GM12878 (cell line): ENCODE measurements around the gene MPIG6B. TPM values are rescaled to one million over a fixed set of nuclear protein-coding genes. Genes with fewer than 3 reads are reported as not detected.

Source experiments
- ATF2 ChIP-seq: IDR thresholded peaks from 2 replicates; pipeline ENCODE4 v1.6.1; 2012; ENCODE audit warnings: low read length, inconsistent platforms
- ATF3 ChIP-seq: IDR thresholded peaks from 2 replicates; pipeline ENCODE4 v1.6.1; 2011; ENCODE audit warnings: low read depth, mild to moderate bottlenecking, low read length, moderate library complexity, borderline replicate concordance; ENCODE audit errors: extremely low read depth
- CHD4 ChIP-seq: fragments of 200-600 bp; sonication (generic); IDR thresholded peaks from 2 replicates; pipeline ENCODE4 v1.6.1; 2016; ENCODE audit warnings: mild to moderate bottlenecking
- CREM ChIP-seq: IDR thresholded peaks from 2 replicates; pipeline ENCODE4 v1.6.1; 2014; ENCODE audit warnings: antibody characterized with exemption, low read depth
- DPF2 ChIP-seq: fragments of 450-650 bp; IDR thresholded peaks from 2 replicates; pipeline ENCODE4 v1.6.1; 2017; ENCODE audit warnings: mild to moderate bottlenecking
- GATAD2B ChIP-seq: fragments of 450-650 bp; conservative IDR thresholded peaks from 2 replicates; pipeline ENCODE4 v1.6.1; 2017; ENCODE audit warnings: low read depth, mild to moderate bottlenecking, moderate library complexity
- HCFC1 ChIP-seq: fragments of 150-350 bp; IDR thresholded peaks from 2 replicates; pipeline ENCODE4 v1.6.1; 2014; ENCODE audit warnings: low read length
- HSF1 ChIP-seq: fragments of 150-350 bp; IDR thresholded peaks from 2 replicates; pipeline ENCODE4 v1.6.1; 2014; ENCODE audit warnings: mild to moderate bottlenecking, low read depth, low read length
- IKZF2 ChIP-seq, 2 experiments: fragments of 450-650 bp; IDR thresholded peaks; 2 replicates each; pipeline ENCODE4 v1.6.1; 2017; ENCODE audit warnings: mild to moderate bottlenecking in 2 of 2, moderate library complexity in 2 of 2
- JUNB ChIP-seq: IDR thresholded peaks from 2 replicates; pipeline ENCODE4 v1.6.1; 2016; ENCODE audit warnings: antibody characterized with exemption, mild to moderate bottlenecking
- MAX ChIP-seq: IDR thresholded peaks from 2 replicates; pipeline ENCODE4 v1.6.1; 2012; ENCODE audit warnings: low read depth, low read length, improper control_type of control experiment
- MEF2A ChIP-seq: IDR thresholded peaks from 2 replicates; pipeline ENCODE4 v1.6.1; 2011; ENCODE audit warnings: low read depth, mild to moderate bottlenecking, low read length, moderate library complexity; ENCODE audit not compliant: insufficient read depth
- MEF2B ChIP-seq: fragments of 450-650 bp; IDR thresholded peaks from 2 replicates; pipeline ENCODE4 v1.6.1; 2018; ENCODE audit warnings: mild to moderate bottlenecking, moderate library complexity; ENCODE audit not compliant: partially characterized antibody, poor library complexity, severe bottlenecking
- MTA3 ChIP-seq: IDR thresholded peaks from 2 replicates; pipeline ENCODE4 v1.6.1; 2012; ENCODE audit warnings: low read length, inconsistent platforms, borderline replicate concordance
- NKRF ChIP-seq: fragments of 450-650 bp; conservative IDR thresholded peaks from 2 replicates; pipeline ENCODE4 v1.6.1; 2017; ENCODE audit warnings: mild to moderate bottlenecking, moderate library complexity
- NRF1 ChIP-seq: conservative IDR thresholded peaks from 2 replicates; pipeline ENCODE4 v1.6.1; 2011; ENCODE audit warnings: mild to moderate bottlenecking, low read depth, low read length, improper control_type of control experiment
- POLR2AphosphoS5 ChIP-seq: IDR thresholded peaks from 2 replicates; pipeline ENCODE4 v1.6.1; 2011; ENCODE audit warnings: mild to moderate bottlenecking, low read length, inconsistent platforms
- SIN3A ChIP-seq: IDR thresholded peaks from 2 replicates; pipeline ENCODE4 v1.6.1; 2012; ENCODE audit warnings: low read depth, low read length, improper control_type of control experiment
- SMARCA5 ChIP-seq: fragments of 450-650 bp; IDR thresholded peaks from 2 replicates; pipeline ENCODE4 v1.6.1; 2017; ENCODE audit warnings: mild to moderate bottlenecking
- SPI1 ChIP-seq: IDR thresholded peaks from 2 replicates; pipeline ENCODE4 v1.6.1; 2011; ENCODE audit warnings: low read depth, mild to moderate bottlenecking, low read length, moderate library complexity, borderline replicate concordance; ENCODE audit not compliant: insufficient read depth
- STAT3 ChIP-seq: IDR thresholded peaks from 2 replicates; pipeline ENCODE4 v1.6.1; 2011; ENCODE audit warnings: low read depth, low read length, improper control_type of control experiment
- SUPT20H ChIP-seq: IDR thresholded peaks from 2 replicates; pipeline ENCODE4 v1.6.1; 2011; ENCODE audit warnings: low read depth, mild to moderate bottlenecking, low read length, moderate library complexity, borderline replicate concordance; ENCODE audit not compliant: control insufficient read depth
- SUZ12 ChIP-seq: fragments of 200-600 bp; sonication (generic); IDR thresholded peaks from one replicate; pipeline ENCODE4 v1.6.1; 2018; ENCODE audit warnings: antibody characterized with exemption, mild to moderate bottlenecking; ENCODE audit not compliant: unreplicated experiment
- TCF12 ChIP-seq: IDR thresholded peaks from 2 replicates; pipeline ENCODE4 v1.6.1; 2011; ENCODE audit warnings: low read depth, mild to moderate bottlenecking, low read length
- USF2 ChIP-seq: IDR thresholded peaks from 2 replicates; pipeline ENCODE4 v1.6.1; 2011; ENCODE audit warnings: low read depth, low read length, improper control_type of control experiment, borderline replicate concordance
- ZBED1 ChIP-seq: IDR thresholded peaks from 2 replicates; pipeline ENCODE4 v1.6.1; 2016; ENCODE audit warnings: borderline replicate concordance
- polyA plus RNA-seq, 11 experiments: library from polyadenylated mRNA; depleted of rRNA in 4 of 11; unstranded in 6 of 11; stranded (reverse) in 5 of 11; fragments of >200 nt; fragmentation: Nextera tagmentation in 4 of 11; fragmentation: Illumina TruSeq in 1 of 11; extraction: Ambion mirVana in 4 of 11; extraction: Trizol in 1 of 11; gene quantifications; 1 replicate in 1 of 11; 2 replicates in 10 of 11; pipeline versions ENCODE4 v1.2.1 to v1.2.3, GENCODE V29; 2011 to 2016; ENCODE audit warnings: inconsistent platforms in 2 of 11, missing spikeins in 2 of 11, low read depth in 1 of 11
- total RNA-seq, 4 experiments: library from RNA; depleted of rRNA in 3 of 4; stranded (reverse); fragments of >200 nt in 3 of 4; fragmentation: Illumina TruSeq in 1 of 4; extraction: Trizol in 1 of 4; gene quantifications; 2 replicates each; pipeline versions ENCODE4 v1.2.1 to v1.2.3, GENCODE V29; 2013 to 2021

Gene MPIG6B
- total and polyA plus RNA-seq, 10 of the 15 experiments (the other 5 are each of a cell fraction or from before 2014, with no cell fraction given), result not detected

GRCh38 chr6:31729979-31730630 lies 6.9 kb downstream of the MPIG6B start (continued):
- no peak for TF ChIP-seq NKRF
- TF ChIP-seq SUPT20H, result no peak
- no peak for TF ChIP-seq HSF1
- TF ChIP-seq ZBED1, result peak; percentile 69; the same call in 1 of the 2 replicates
- TF ChIP-seq MEF2B, result no peak
- no peak for TF ChIP-seq STAT3
- TF ChIP-seq SUZ12, result no peak
- TF ChIP-seq ATF2, result no peak
- TF ChIP-seq USF2, result no peak
- 0 out of 2 replicates have a peak, but pooled peaks have one; percentile 35 for TF ChIP-seq GATAD2B
- TF ChIP-seq MEF2A, result no peak
- TF ChIP-seq MTA3, result no peak
- no peak for TF ChIP-seq SMARCA5
- no peak for TF ChIP-seq ATF3
- TF ChIP-seq SIN3A, result no peak
- no peak for TF ChIP-seq CREM
- no peak for TF ChIP-seq DPF2
- no peak for TF ChIP-seq JUNB
- TF ChIP-seq NRF1, result no peak
- peak; percentile 29; the same call in 1 of the 2 replicates for TF ChIP-seq POLR2AphosphoS5
- TF ChIP-seq IKZF2 (IDR thresholded peaks at IDR 0.05), result no peak
- no peak for TF ChIP-seq SPI1
- TF ChIP-seq CHD4, result no peak
- no peak for TF ChIP-seq MAX
- no peak for TF ChIP-seq HCFC1
- no peak for TF ChIP-seq TCF12
